Measurements from ENCODE around the gene DSCAM.
"Not testable (repeated sequence)": the region's sequence is repeated elsewhere in the genome, so short reads cannot be mapped to it uniquely, and the experiment has no call there.

Gene DSCAM

GRCh38 chr21:40047993-40048730, 798.8 kb downstream of the DSCAM start:
- Histone ChIP-seq H3K4me3 (ENCODE audit: low read depth in 1 of 5, low read length in 5 of 5) (no peak overlapping the region), H3K9ac (ENCODE audit: low read length in 5 of 5) (no peak overlapping the region), H3K27ac (ENCODE audit: low read depth, low read length) (no peak overlapping the region), H3K36me3 (ENCODE audit: control insufficient read depth in 5 of 5, insufficient read depth in 5 of 5, low read length in 5 of 5) (no peaks in the 10 kb centered on the region), H3K4me1 (ENCODE audit: control insufficient read depth in 5 of 5, insufficient read depth in 5 of 5, low read length in 5 of 5) (peaks cover 0 to 6% (median 0%) of the 10 kb centered on the region in 5 donors), H3K9me3 (ENCODE audit: control insufficient read depth in 5 of 5, low read length in 5 of 5) (no peaks in the 10 kb centered on the region), H3K27me3 (ENCODE audit: control insufficient read depth in 5 of 5, insufficient read depth in 4 of 5, low read length in 5 of 5) (no peaks in the 10 kb centered on the region)

GRCh38 chr21:40047211-40047610, 799.7 kb downstream of the DSCAM start:
- Histone ChIP-seq H3K9me3 (ENCODE audit: control insufficient read depth in 5 of 5, low read length in 5 of 5) (no peaks in the 10 kb centered on the region), H3K27ac (ENCODE audit: low read depth, low read length) (no peak overlapping the region), H3K9ac (ENCODE audit: low read length in 5 of 5) (no peak overlapping the region), H3K27me3 (ENCODE audit: control insufficient read depth in 5 of 5, insufficient read depth in 4 of 5, low read length in 5 of 5) (no peaks in the 10 kb centered on the region), H3K4me1 (ENCODE audit: control insufficient read depth in 5 of 5, insufficient read depth in 5 of 5, low read length in 5 of 5) (no peaks in the 10 kb centered on the region), H3K36me3 (ENCODE audit: control insufficient read depth in 5 of 5, insufficient read depth in 5 of 5, low read length in 5 of 5) (no peaks in the 10 kb centered on the region), H3K4me3 (ENCODE audit: low read depth in 1 of 5, low read length in 5 of 5) (no peak overlapping the region)

- no peak overlapping the region for H3K4me3 ChIP-seq (ENCODE audit: low read depth in 1 of 5, low read length in 5 of 5)
- no peaks in the 10 kb centered on the region for H3K36me3 ChIP-seq (ENCODE audit: control insufficient read depth in 5 of 5, insufficient read depth in 5 of 5, low read length in 5 of 5)
- no peak overlapping the region for H3K27ac ChIP-seq (ENCODE audit: low read depth, low read length)
- no peaks in the 10 kb centered on the region for H3K27me3 ChIP-seq (ENCODE audit: control insufficient read depth in 5 of 5, insufficient read depth in 4 of 5, low read length in 5 of 5)
- no peaks in the 10 kb centered on the region for H3K4me1 ChIP-seq (ENCODE audit: control insufficient read depth in 5 of 5, insufficient read depth in 5 of 5, low read length in 5 of 5)
- no peaks in the 10 kb centered on the region for H3K9me3 ChIP-seq (ENCODE audit: control insufficient read depth in 5 of 5, low read length in 5 of 5)
- H3K9ac ChIP-seq (ENCODE audit: low read length in 5 of 5) = no peak overlapping the region
These were observed 803.1 kb downstream of the DSCAM start for GRCh38 chr21:40043866-40044265.

- H3K36me3 ChIP-seq (ENCODE audit: control insufficient read depth in 5 of 5, insufficient read depth in 5 of 5, low read length in 5 of 5) = no peaks in the 10 kb centered on the region
- H3K9ac ChIP-seq (ENCODE audit: low read length in 5 of 5) = no peak overlapping the region
- no peak overlapping the region for H3K27ac ChIP-seq (ENCODE audit: low read depth, low read length)
- H3K9me3 ChIP-seq (ENCODE audit: control insufficient read depth in 5 of 5, low read length in 5 of 5) = no peaks in the 10 kb centered on the region
- no peaks in the 10 kb centered on the region for H3K4me1 ChIP-seq (ENCODE audit: control insufficient read depth in 5 of 5, insufficient read depth in 5 of 5, low read length in 5 of 5)
- H3K27me3 ChIP-seq (ENCODE audit: control insufficient read depth in 5 of 5, insufficient read depth in 4 of 5, low read length in 5 of 5) = no peaks in the 10 kb centered on the region
- no peak overlapping the region for H3K4me3 ChIP-seq (ENCODE audit: low read depth in 1 of 5, low read length in 5 of 5)
These were observed 803.5 kb downstream of the DSCAM start for GRCh38 chr21:40043423-40043822.

GRCh38 chr21:40041446-40041845, 805.5 kb downstream of the DSCAM start:
- Histone ChIP-seq H3K9me3 (ENCODE audit: control insufficient read depth in 5 of 5, low read length in 5 of 5) (no peaks in the 10 kb centered on the region), H3K27me3 (ENCODE audit: control insufficient read depth in 5 of 5, insufficient read depth in 4 of 5, low read length in 5 of 5) (no peaks in the 10 kb centered on the region), H3K27ac (ENCODE audit: low read depth, low read length) (no peak overlapping the region), H3K36me3 (ENCODE audit: control insufficient read depth in 5 of 5, insufficient read depth in 5 of 5, low read length in 5 of 5) (no peaks in the 10 kb centered on the region), H3K4me3 (ENCODE audit: low read depth in 1 of 5, low read length in 5 of 5) (no peak overlapping the region), H3K4me1 (ENCODE audit: control insufficient read depth in 5 of 5, insufficient read depth in 5 of 5, low read length in 5 of 5) (no peaks in the 10 kb centered on the region), H3K9ac (ENCODE audit: low read length in 5 of 5) (no peak overlapping the region)

GRCh38 chr21:40033156-40033782, 813.7 kb downstream of the DSCAM start:
- H3K4me3 ChIP-seq (ENCODE audit: low read depth in 1 of 5, low read length in 5 of 5); H3K4me1 ChIP-seq (ENCODE audit: control insufficient read depth in 5 of 5, insufficient read depth in 5 of 5, low read length in 5 of 5); H3K9me3 ChIP-seq (ENCODE audit: control insufficient read depth in 5 of 5, low read length in 5 of 5); H3K36me3 ChIP-seq (ENCODE audit: control insufficient read depth in 5 of 5, insufficient read depth in 5 of 5, low read length in 5 of 5); H3K27ac ChIP-seq (ENCODE audit: low read depth, low read length); H3K27me3 ChIP-seq (ENCODE audit: control insufficient read depth in 5 of 5, insufficient read depth in 4 of 5, low read length in 5 of 5); H3K9ac ChIP-seq (ENCODE audit: low read length in 5 of 5): not testable (repeated sequence)

GRCh38 chr21:40029888-40030287, 817.1 kb downstream of the DSCAM start:
- no peaks in the 10 kb centered on the region for H3K4me1 ChIP-seq (ENCODE audit: control insufficient read depth in 5 of 5, insufficient read depth in 5 of 5, low read length in 5 of 5)
- H3K4me3 ChIP-seq (ENCODE audit: low read depth in 1 of 5, low read length in 5 of 5) = no peak overlapping the region
- H3K9ac ChIP-seq (ENCODE audit: low read length in 5 of 5) = no peak overlapping the region
- no peaks in the 10 kb centered on the region for H3K36me3 ChIP-seq (ENCODE audit: control insufficient read depth in 5 of 5, insufficient read depth in 5 of 5, low read length in 5 of 5)
- H3K27ac ChIP-seq (ENCODE audit: low read depth, low read length) = no peak overlapping the region
- H3K27me3 ChIP-seq (ENCODE audit: control insufficient read depth in 5 of 5, insufficient read depth in 4 of 5, low read length in 5 of 5) = peaks cover 0 to 2% (median 0%) of the 10 kb centered on the region in 5 donors
- H3K9me3 ChIP-seq (ENCODE audit: control insufficient read depth in 5 of 5, low read length in 5 of 5) = no peaks in the 10 kb centered on the region

GRCh38 chr21:40028393-40028792, 818.6 kb downstream of the DSCAM start:
- not testable (repeated sequence) for H3K27me3 ChIP-seq (ENCODE audit: control insufficient read depth in 5 of 5, insufficient read depth in 4 of 5, low read length in 5 of 5); H3K36me3 ChIP-seq (ENCODE audit: control insufficient read depth in 5 of 5, insufficient read depth in 5 of 5, low read length in 5 of 5); H3K27ac ChIP-seq (ENCODE audit: low read depth, low read length); H3K9me3 ChIP-seq (ENCODE audit: control insufficient read depth in 5 of 5, low read length in 5 of 5); H3K4me1 ChIP-seq (ENCODE audit: control insufficient read depth in 5 of 5, insufficient read depth in 5 of 5, low read length in 5 of 5); H3K4me3 ChIP-seq (ENCODE audit: low read depth in 1 of 5, low read length in 5 of 5); H3K9ac ChIP-seq (ENCODE audit: low read length in 5 of 5)

GRCh38 chr21:40021558-40022351, 825.2 kb downstream of the DSCAM start:
- H3K9ac ChIP-seq (ENCODE audit: low read length in 5 of 5) = no peak overlapping the region
- H3K27me3 ChIP-seq (ENCODE audit: control insufficient read depth in 5 of 5, insufficient read depth in 4 of 5, low read length in 5 of 5) = no peaks in the 10 kb centered on the region
- peaks cover 0 to 6% (median 0%) of the 10 kb centered on the region in 5 donors for H3K9me3 ChIP-seq (ENCODE audit: control insufficient read depth in 5 of 5, low read length in 5 of 5)
- H3K4me3 ChIP-seq (ENCODE audit: low read depth in 1 of 5, low read length in 5 of 5) = no peak overlapping the region
- H3K4me1 ChIP-seq (ENCODE audit: control insufficient read depth in 5 of 5, insufficient read depth in 5 of 5, low read length in 5 of 5) = no peaks in the 10 kb centered on the region
- no peaks in the 10 kb centered on the region for H3K36me3 ChIP-seq (ENCODE audit: control insufficient read depth in 5 of 5, insufficient read depth in 5 of 5, low read length in 5 of 5)
- H3K27ac ChIP-seq (ENCODE audit: low read depth, low read length) = no peak overlapping the region

- Histone ChIP-seq H3K9ac (ENCODE audit: low read length in 5 of 5) (no peak overlapping the region), H3K4me1 (ENCODE audit: control insufficient read depth in 5 of 5, insufficient read depth in 5 of 5, low read length in 5 of 5) (no peaks in the 10 kb centered on the region), H3K4me3 (ENCODE audit: low read depth in 1 of 5, low read length in 5 of 5) (no peak overlapping the region), H3K27me3 (ENCODE audit: control insufficient read depth in 5 of 5, insufficient read depth in 4 of 5, low read length in 5 of 5) (no peaks in the 10 kb centered on the region), H3K27ac (ENCODE audit: low read depth, low read length) (no peak overlapping the region), H3K36me3 (ENCODE audit: control insufficient read depth in 5 of 5, insufficient read depth in 5 of 5, low read length in 5 of 5) (no peaks in the 10 kb centered on the region), H3K9me3 (ENCODE audit: control insufficient read depth in 5 of 5, low read length in 5 of 5) (peaks cover 0 to 6% (median 0%) of the 10 kb centered on the region in 5 donors)
These were observed 826.3 kb downstream of the DSCAM start for GRCh38 chr21:40020651-40021050.

All from subcutaneous abdominal adipose tissue (tissue), 5 donors.